IMR-90 (cell line): ENCODE results near the gene SLC24A3. TPM values are rescaled to one million over a fixed set of nuclear protein-coding genes. Genes with fewer than 3 reads are reported as not detected.

Source experiments
- ATAC-seq: fragments of 200-7000 bp; cut with Tn5 transposase; 2 replicates; pipeline ENCODE4 v1.9.1; 2020; ENCODE audit warnings: low read depth, mild to moderate bottlenecking, moderate library complexity
- BruUV-seq: library from RNA; stranded (reverse); fragments of 400-500 nt; replicated peaks from 2 replicates; lab custom pipeline; 2021; lab: Mats Ljungman, UMichigan
- CTCF ChIA-PET: fragments of 300-600 bp; formaldehyde crosslinking; extraction: SDS; loops from one replicate; lab custom pipeline; 2021; ENCODE audit warnings: antibody characterized with exemption; lab: Yijun Ruan, JAX
- POLR2A ChIA-PET: fragments of 300-600 bp; sonication (Branson Sonifier 250); formaldehyde crosslinking; loops from one replicate; lab custom pipeline; 2022; ENCODE audit warnings: antibody characterized with exemption; ENCODE audit not compliant: unreplicated experiment; lab: Charles Lee
- DNase-seq: peaks from one replicate; pipeline ENCODE4 v3.0.0; 2013
- H2AFZ ChIP-seq: replicated peaks from 2 replicates; pipeline ENCODE3; 2013; ENCODE audit warnings: low read length, mild to moderate bottlenecking; ENCODE audit not compliant: poor library complexity
- H2AK5ac ChIP-seq: 2 replicates; pipeline ENCODE4 v1.6.1; 2013; ENCODE audit warnings: low read depth, low read length, inconsistent platforms
- H2AK9ac ChIP-seq: replicated peaks from 2 replicates; pipeline ENCODE3; 2013; ENCODE audit warnings: mild to moderate bottlenecking, low read depth, low read length, moderate library complexity; ENCODE audit not compliant: poor library complexity
- H2BK120ac ChIP-seq: 2 replicates; pipeline ENCODE4 v1.6.1; 2013; ENCODE audit warnings: low read depth, low read length, inconsistent platforms
- H2BK15ac ChIP-seq: 3 replicates; pipeline ENCODE4 v1.6.1; 2013; ENCODE audit warnings: low read depth, low read length, inconsistent platforms
- H2BK20ac ChIP-seq: 2 replicates; pipeline ENCODE4 v1.6.1; 2013; ENCODE audit warnings: low read depth, mild to moderate bottlenecking, inconsistent platforms, low read length, moderate library complexity
- H2BK5ac ChIP-seq: 2 replicates; pipeline ENCODE4 v1.6.1; 2013; ENCODE audit warnings: mild to moderate bottlenecking, low read depth, low read length, inconsistent platforms; ENCODE audit not compliant: poor library complexity, severe bottlenecking
- H3K14ac ChIP-seq: replicated peaks from 2 replicates; pipeline ENCODE4 v1.6.1; 2013; ENCODE audit warnings: low read depth, low read length, inconsistent platforms
- H3K18ac ChIP-seq: 2 replicates; pipeline ENCODE4 v1.6.1; 2013; ENCODE audit warnings: low read depth, low read length, control low read depth
- H3K23ac ChIP-seq: 2 replicates; pipeline ENCODE4 v1.6.1; 2013; ENCODE audit warnings: low read depth, low read length, inconsistent platforms
- H3K27ac ChIP-seq: 2 replicates; pipeline ENCODE4 v1.5.1; 2013; ENCODE audit warnings: mild to moderate bottlenecking, control low read depth, low read length; ENCODE audit not compliant: insufficient read depth
- H3K27me3 ChIP-seq: 2 replicates; pipeline ENCODE4 v1.6.1; 2013; ENCODE audit warnings: low read length; ENCODE audit not compliant: control insufficient read depth, insufficient read depth
- H3K36me3 ChIP-seq: 2 replicates; pipeline ENCODE4 v1.6.1; 2013; ENCODE audit warnings: low read length, mixed read lengths; ENCODE audit not compliant: control insufficient read depth, insufficient read depth
- H3K4ac ChIP-seq: 2 replicates; pipeline ENCODE4 v1.6.1; 2013; ENCODE audit warnings: low read depth, low read length, inconsistent platforms
- H3K4me1 ChIP-seq: 2 replicates; pipeline ENCODE4 v1.6.1; 2013; ENCODE audit warnings: low read length, mixed read lengths; ENCODE audit not compliant: control insufficient read depth, insufficient read depth
- H3K4me2 ChIP-seq: 2 replicates; pipeline ENCODE4 v1.6.1; 2013; ENCODE audit warnings: low read depth, mild to moderate bottlenecking, control low read depth, low read length, moderate library complexity
- H3K4me3 ChIP-seq: 2 replicates; pipeline ENCODE4 v1.5.1; 2013; ENCODE audit warnings: low read depth, mild to moderate bottlenecking, control low read depth, low read length, moderate library complexity; ENCODE audit not compliant: insufficient read depth
- H3K56ac ChIP-seq: 2 replicates; pipeline ENCODE4 v1.6.1; 2013; ENCODE audit warnings: low read length, inconsistent platforms; ENCODE audit not compliant: insufficient read depth; ENCODE audit errors: extremely low read depth
- H3K79me1 ChIP-seq, 2 experiments: 2 replicates each; pipeline ENCODE4 v1.6.1; 2013; ENCODE audit warnings: low read length in 2 of 2, inconsistent platforms in 1 of 2, low read depth in 1 of 2
- H3K9ac ChIP-seq: 2 replicates; pipeline ENCODE4 v1.6.1; 2013; ENCODE audit warnings: low read depth, low read length, control low read depth
- H3K9me1 ChIP-seq: 2 replicates; pipeline ENCODE4 v1.6.1; 2013; ENCODE audit warnings: low read length, inconsistent platforms; ENCODE audit not compliant: insufficient read depth
- H3K9me3 ChIP-seq: 2 replicates; pipeline ENCODE4 v1.6.1; 2013; ENCODE audit warnings: low read length; ENCODE audit not compliant: control insufficient read depth, insufficient read depth
- H4K20me1 ChIP-seq: 2 replicates; pipeline ENCODE4 v1.6.1; 2013; ENCODE audit warnings: low read length, inconsistent platforms; ENCODE audit not compliant: insufficient read depth
- H4K5ac ChIP-seq: 2 replicates; pipeline ENCODE4 v1.6.1; 2013; ENCODE audit warnings: mild to moderate bottlenecking, low read depth, low read length, control low read depth
- H4K8ac ChIP-seq, 2 experiments: 2 replicates each; pipeline ENCODE4 v1.6.1; 2013; ENCODE audit warnings: low read depth in 2 of 2, low read length in 2 of 2, control low read depth in 1 of 2, inconsistent platforms in 1 of 2
- H4K91ac ChIP-seq: 2 replicates; pipeline ENCODE4 v1.6.1; 2013; ENCODE audit warnings: low read depth, low read length, inconsistent platforms; ENCODE audit not compliant: insufficient read depth
- CEBPB ChIP-seq: IDR thresholded peaks from 2 replicates; pipeline ENCODE4 v1.6.1; 2012; ENCODE audit warnings: low read depth, low read length, improper control_type of control experiment
- CHD1 ChIP-seq: IDR thresholded peaks from 2 replicates; pipeline ENCODE4 v1.6.1; 2012; ENCODE audit warnings: low read depth, low read length, improper control_type of control experiment
- MAZ ChIP-seq: IDR thresholded peaks from 2 replicates; pipeline ENCODE4 v1.6.1; 2012; ENCODE audit warnings: low read depth, mild to moderate bottlenecking, low read length, improper control_type of control experiment, moderate library complexity, borderline replicate concordance
- NFE2L2 ChIP-seq: fragments of 150-350 bp; IDR thresholded peaks from 2 replicates; pipeline ENCODE4 v1.6.1; 2016; ENCODE audit warnings: low read depth, mild to moderate bottlenecking, low read length
- POLR2A ChIP-seq: IDR thresholded peaks from 2 replicates; pipeline ENCODE4 v1.6.1; 2012; ENCODE audit warnings: mild to moderate bottlenecking, low read depth, low read length
- RAD21 ChIP-seq: IDR thresholded peaks from 2 replicates; pipeline ENCODE4 v1.6.1; 2012; ENCODE audit warnings: low read length, improper control_type of control experiment
- RCOR1 ChIP-seq: IDR thresholded peaks from 2 replicates; pipeline ENCODE4 v1.6.1; 2012; ENCODE audit warnings: mild to moderate bottlenecking, low read length, improper control_type of control experiment; ENCODE audit not compliant: insufficient replicate concordance
- RFX5 ChIP-seq: IDR thresholded peaks from 2 replicates; pipeline ENCODE4 v1.8.0; 2012; ENCODE audit warnings: low read depth, mild to moderate bottlenecking, low read length, moderate library complexity
- SMC3 ChIP-seq: fragments of 150-350 bp; IDR thresholded peaks from 2 replicates; pipeline ENCODE4 v1.6.1; 2016; ENCODE audit warnings: low read depth, mild to moderate bottlenecking, antibody characterized with exemption, low read length, moderate library complexity
- WGBS, 2 experiments: methylation state at CpG; one replicate each; pipeline versions ENCODE4 v1.1.5 to v1.1.7; 2013; ENCODE audit warnings: missing lambda C conversion rate in 2 of 2; ENCODE audit not compliant: insufficient read length in 1 of 2; ENCODE audit errors: extremely low coverage in 2 of 2; 5-methylcytosine and 5-hydroxymethylcytosine counted together
- dilution Hi-C: fragments of 300-500 bp; cut with HindIII; formaldehyde crosslinking; loops from one replicate; pipeline ENCODE4 v1.14.3; 2018; ENCODE audit warnings: low sequenced_read_pairs; ENCODE audit not compliant: unreplicated experiment
- in situ Hi-C: fragments of 300-500 bp; cut with MboI; formaldehyde crosslinking; loops from 3 replicates; pipeline ENCODE4 v1.14.3; 2019; ENCODE audit warnings: low sequenced_read_pairs, inconsistent platforms, mixed read lengths
- intact Hi-C: fragments of 100-400 bp; cut with micrococcal nuclease; formaldehyde crosslinking; loops from 2 replicates; pipeline ENCODE4 v1.10.0; 2022
- polyA plus RNA-seq, 3 experiments: library from polyadenylated mRNA; depleted of rRNA; stranded (reverse); fragments of >200 nt; gene quantifications; 2 replicates each; pipeline ENCODE4 v1.2.3, GENCODE V29; 2012; ENCODE audit warnings: low replicate concordance in 1 of 3
- total RNA-seq: library from RNA; depleted of rRNA; stranded (reverse); fragments of >200 nt; gene quantifications from 2 replicates; pipeline ENCODE4 v1.2.3, GENCODE V29; 2012
- TF ChIP-seq, protein P1 (sequence below): conservative IDR thresholded peaks from 2 replicates; pipeline ENCODE4 v1.5.1; 2012; ENCODE audit warnings: mild to moderate bottlenecking, low read depth, low read length, improper control_type of control experiment
- TF ChIP-seq, protein P2 (sequence below): fragments of 150-350 bp; IDR thresholded peaks from 2 replicates; pipeline ENCODE4 v1.6.1; 2017; ENCODE audit warnings: mild to moderate bottlenecking, antibody characterized with exemption, low read length, low read depth

SLC24A3 gene
- total and polyA plus RNA-seq, 2 of the 4 experiments (the other 2 are of a cell fraction): not detected

DNA sequence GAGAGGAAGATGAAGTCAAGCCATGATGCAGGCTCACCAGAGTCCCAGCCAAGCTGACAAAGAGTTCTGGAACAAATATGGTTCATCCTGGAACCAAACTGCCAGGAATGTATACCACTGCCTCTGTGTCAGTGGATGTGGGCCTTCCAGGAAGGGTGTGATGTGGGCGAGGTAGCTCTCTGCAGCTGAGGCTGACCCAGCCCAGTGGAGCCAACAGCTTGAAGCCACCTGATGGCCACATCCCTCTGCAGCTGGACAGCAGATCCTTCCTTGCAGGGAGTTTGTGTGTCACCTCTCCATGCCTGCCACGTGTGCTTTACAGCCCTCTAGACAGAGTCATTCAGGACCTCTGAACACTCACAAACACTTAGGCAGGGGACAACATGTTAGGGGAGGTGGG is 403.6 kb downstream of the SLC24A3 start:
- POLR2A ChIA-PET: no interaction called here
- ATAC-seq: no peak
- in situ Hi-C loops: no loop called here

More for the DNA sequence above, 403.6 kb downstream of the SLC24A3 start:
- no peak overlapping the region for H2AFZ ChIP-seq
- no peak overlapping the region for H4K8ac ChIP-seq
- H2AK9ac ChIP-seq: no peak overlapping the region
- no peak overlapping the region for H2BK15ac ChIP-seq
- no peaks in the 10 kb centered on the region for H4K20me1 ChIP-seq
- dilution Hi-C loops: no loop called here
- H3K27ac ChIP-seq: no peak overlapping the region
- H3K4me3 ChIP-seq: no peak overlapping the region
- H3K27me3 ChIP-seq: no peaks in the 10 kb centered on the region; the same call in 1 of the 2 replicates
- H3K18ac ChIP-seq: no peak overlapping the region
- no peak overlapping the region for H3K56ac ChIP-seq
- TF ChIP-seq CEBPB: no peak
- TF ChIP-seq MAZ: no peak
- no peak for TF ChIP-seq SMC3
- TF ChIP-seq, protein P1, sequence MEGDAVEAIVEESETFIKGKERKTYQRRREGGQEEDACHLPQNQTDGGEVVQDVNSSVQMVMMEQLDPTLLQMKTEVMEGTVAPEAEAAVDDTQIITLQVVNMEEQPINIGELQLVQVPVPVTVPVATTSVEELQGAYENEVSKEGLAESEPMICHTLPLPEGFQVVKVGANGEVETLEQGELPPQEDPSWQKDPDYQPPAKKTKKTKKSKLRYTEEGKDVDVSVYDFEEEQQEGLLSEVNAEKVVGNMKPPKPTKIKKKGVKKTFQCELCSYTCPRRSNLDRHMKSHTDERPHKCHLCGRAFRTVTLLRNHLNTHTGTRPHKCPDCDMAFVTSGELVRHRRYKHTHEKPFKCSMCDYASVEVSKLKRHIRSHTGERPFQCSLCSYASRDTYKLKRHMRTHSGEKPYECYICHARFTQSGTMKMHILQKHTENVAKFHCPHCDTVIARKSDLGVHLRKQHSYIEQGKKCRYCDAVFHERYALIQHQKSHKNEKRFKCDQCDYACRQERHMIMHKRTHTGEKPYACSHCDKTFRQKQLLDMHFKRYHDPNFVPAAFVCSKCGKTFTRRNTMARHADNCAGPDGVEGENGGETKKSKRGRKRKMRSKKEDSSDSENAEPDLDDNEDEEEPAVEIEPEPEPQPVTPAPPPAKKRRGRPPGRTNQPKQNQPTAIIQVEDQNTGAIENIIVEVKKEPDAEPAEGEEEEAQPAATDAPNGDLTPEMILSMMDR: no peak
- TF ChIP-seq POLR2A: no peak
- no peak for TF ChIP-seq CHD1
- TF ChIP-seq NFE2L2: no peak
- no peak for TF ChIP-seq RFX5
- no peak for TF ChIP-seq RAD21
- TF ChIP-seq, protein P2, sequence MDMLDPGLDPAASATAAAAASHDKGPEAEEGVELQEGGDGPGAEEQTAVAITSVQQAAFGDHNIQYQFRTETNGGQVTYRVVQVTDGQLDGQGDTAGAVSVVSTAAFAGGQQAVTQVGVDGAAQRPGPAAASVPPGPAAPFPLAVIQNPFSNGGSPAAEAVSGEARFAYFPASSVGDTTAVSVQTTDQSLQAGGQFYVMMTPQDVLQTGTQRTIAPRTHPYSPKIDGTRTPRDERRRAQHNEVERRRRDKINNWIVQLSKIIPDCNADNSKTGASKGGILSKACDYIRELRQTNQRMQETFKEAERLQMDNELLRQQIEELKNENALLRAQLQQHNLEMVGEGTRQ: no peak
- no peak for TF ChIP-seq RCOR1
- H3K4me1 ChIP-seq: no peaks in the 10 kb centered on the region
- no peaks in the 10 kb centered on the region for H3K9me3 ChIP-seq
- H3K9ac ChIP-seq: no peak overlapping the region
- no peak overlapping the region for H3K4me2 ChIP-seq
- H2AK5ac ChIP-seq: no peak overlapping the region
- H2BK20ac ChIP-seq: no peak overlapping the region
- DNase-seq: no peak
- CTCF ChIA-PET: no interaction called here
- no peaks in the 10 kb centered on the region for H3K79me1 ChIP-seq
- no TSS peak for BruUV-seq
- no CpG with 5 or more reads among the region's 2 CpGs for WGBS, 2 experiments
- H3K14ac ChIP-seq: no peak overlapping the region
- H3K23ac ChIP-seq: no peak overlapping the region
- no peak overlapping the region for H3K4ac ChIP-seq
- H2BK5ac ChIP-seq: no peak overlapping the region
- H4K91ac ChIP-seq: no peak overlapping the region
- H3K9me1 ChIP-seq: no peaks in the 10 kb centered on the region; the same call in 1 of the 2 replicates
- H4K5ac ChIP-seq: no peak overlapping the region
- intact Hi-C loops: no loop called here
- no peaks in the 10 kb centered on the region for H3K36me3 ChIP-seq
- no peak overlapping the region for H2BK120ac ChIP-seq
